H9 (cell line): ENCODE results near the gene QSOX2. TPM values are rescaled to one million over a fixed set of nuclear protein-coding genes. Genes with fewer than 3 reads are reported as not detected.

Source experiments
- DNase-seq: peaks from one replicate; pipeline ENCODE4 v3.0.0-alpha.2; 2017
- H2AFZ ChIP-seq: one replicate; pipeline ENCODE4 v1.6.1; 2013; ENCODE audit warnings: mild to moderate bottlenecking, low read length, control low read depth, moderate library complexity
- H2AK5ac ChIP-seq: 2 replicates; pipeline ENCODE4 v1.6.1; 2013; ENCODE audit warnings: low read length, control low read depth, mixed read lengths; ENCODE audit not compliant: insufficient read length
- H2BK120ac ChIP-seq: one replicate; pipeline ENCODE4 v1.6.1; 2013; ENCODE audit warnings: low read depth, mild to moderate bottlenecking, low read length, control low read depth, inconsistent platforms; ENCODE audit not compliant: poor library complexity, severe bottlenecking
- H2BK12ac ChIP-seq: 2 replicates; pipeline ENCODE4 v1.6.1; 2013; ENCODE audit warnings: low read length, control low read depth, mixed read lengths, low read depth; ENCODE audit not compliant: insufficient read length
- H2BK15ac ChIP-seq: 2 replicates; pipeline ENCODE4 v1.6.1; 2013; ENCODE audit warnings: low read depth, low read length, control low read depth
- H2BK20ac ChIP-seq: one replicate; pipeline ENCODE4 v1.6.1; 2013; ENCODE audit warnings: low read depth, mild to moderate bottlenecking, low read length, control low read depth, inconsistent platforms; ENCODE audit not compliant: poor library complexity, severe bottlenecking
- H2BK5ac ChIP-seq: 2 replicates; pipeline ENCODE4 v1.6.1; 2013; ENCODE audit warnings: low read length, control low read depth, mixed read lengths; ENCODE audit not compliant: insufficient read length
- H3K14ac ChIP-seq: 2 replicates; pipeline ENCODE4 v1.6.1; 2013; ENCODE audit warnings: low read length, control low read depth; ENCODE audit not compliant: insufficient read depth
- H3K18ac ChIP-seq: 2 replicates; pipeline ENCODE4 v1.6.1; 2013; ENCODE audit warnings: low read depth, mild to moderate bottlenecking, mixed read lengths, low read length, control low read depth; ENCODE audit not compliant: insufficient read length
- H3K23ac ChIP-seq: 2 replicates; pipeline ENCODE4 v1.6.1; 2013; ENCODE audit warnings: low read length, control low read depth, mixed read lengths, low read depth; ENCODE audit not compliant: insufficient read length
- H3K23me2 ChIP-seq: 2 replicates; pipeline ENCODE4 v1.6.1; 2013; ENCODE audit warnings: low read depth, mild to moderate bottlenecking, mixed read lengths, low read length, control low read depth; ENCODE audit not compliant: insufficient read length, poor library complexity, severe bottlenecking
- H3K27ac ChIP-seq: 2 replicates; pipeline ENCODE4 v1.5.1; 2013; ENCODE audit warnings: low read length, control low read depth, mixed read lengths, low read depth; ENCODE audit not compliant: insufficient read length
- H3K27me3 ChIP-seq: 2 replicates; pipeline ENCODE4 v1.6.1; 2013; ENCODE audit warnings: low read length, control low read depth, inconsistent platforms; ENCODE audit not compliant: insufficient read depth
- H3K4ac ChIP-seq: 2 replicates; pipeline ENCODE4 v1.6.1; 2013; ENCODE audit warnings: low read depth, mild to moderate bottlenecking, control low read depth, inconsistent platforms, low read length, moderate library complexity
- H3K4me1 ChIP-seq: 2 replicates; pipeline ENCODE4 v1.6.1; 2013; ENCODE audit warnings: low read length, control low read depth, inconsistent platforms; ENCODE audit not compliant: insufficient read depth
- H3K4me2 ChIP-seq: 2 replicates; pipeline ENCODE4 v1.6.1; 2013; ENCODE audit warnings: low read length, control low read depth, mixed read lengths; ENCODE audit not compliant: insufficient read length, insufficient read depth
- H3K56ac ChIP-seq: 2 replicates; pipeline ENCODE4 v1.6.1; 2013; ENCODE audit warnings: low read depth, mild to moderate bottlenecking, mixed read lengths, low read length, control low read depth; ENCODE audit not compliant: insufficient read length
- H3K79me1 ChIP-seq: 2 replicates; pipeline ENCODE4 v1.6.1; 2013; ENCODE audit warnings: low read depth, mild to moderate bottlenecking, moderate library complexity, low read length, control low read depth, inconsistent platforms; ENCODE audit not compliant: insufficient read depth, poor library complexity, severe bottlenecking
- H3K79me2 ChIP-seq: 2 replicates; pipeline ENCODE4 v1.6.1; 2013; ENCODE audit warnings: low read length, control low read depth, inconsistent platforms; ENCODE audit not compliant: insufficient read depth
- H3K9ac ChIP-seq: 2 replicates; pipeline ENCODE4 v1.6.1; 2013; ENCODE audit warnings: low read length, control low read depth, mixed read lengths; ENCODE audit not compliant: insufficient read length; ENCODE audit errors: extremely low read depth
- H3K9me3 ChIP-seq: one replicate; pipeline ENCODE4 v1.6.1; 2013; ENCODE audit warnings: low read depth, low read length, inconsistent platforms; ENCODE audit not compliant: control insufficient read depth
- H3T11ph ChIP-seq: one replicate; pipeline ENCODE4 v1.6.1; 2013; ENCODE audit warnings: mild to moderate bottlenecking, low read length, control low read depth, inconsistent platforms
- H4K20me1 ChIP-seq: one replicate; pipeline ENCODE4 v1.6.1; 2013; ENCODE audit not compliant: control insufficient read depth, insufficient read length, insufficient read depth
- H4K5ac ChIP-seq: 2 replicates; pipeline ENCODE4 v1.6.1; 2013; ENCODE audit warnings: low read depth, mild to moderate bottlenecking, mixed read lengths, low read length, control low read depth; ENCODE audit not compliant: insufficient read length
- H4K8ac ChIP-seq: replicated peaks from 2 replicates; pipeline ENCODE4 v1.6.1; 2013; ENCODE audit warnings: low read length, control low read depth, mixed read lengths, low read depth; ENCODE audit not compliant: insufficient read length
- H4K91ac ChIP-seq: 2 replicates; pipeline ENCODE4 v1.6.1; 2013; ENCODE audit warnings: low read depth, mild to moderate bottlenecking, moderate library complexity, mixed read lengths, low read length, control low read depth; ENCODE audit not compliant: insufficient read length
- H3K27ac Mint-ChIP-seq, 3 experiments: 2 replicates in 2 of 3; 3 replicates in 1 of 3; pipeline ENCODE4 v1.8.0; 2020 to 2021; ENCODE audit warnings: mixed read lengths in 3 of 3, mild to moderate bottlenecking in 1 of 3, moderate library complexity in 1 of 3
- H3K27me3 Mint-ChIP-seq: 2 replicates; pipeline ENCODE4 v1.8.0; 2021; ENCODE audit warnings: low read depth, mild to moderate bottlenecking, moderate library complexity, mixed read lengths
- H3K36me3 Mint-ChIP-seq, 3 experiments: 2 replicates in 2 of 3; 3 replicates in 1 of 3; pipeline ENCODE4 v1.8.0; 2020 to 2021; ENCODE audit warnings: low read depth in 3 of 3, mixed read lengths in 3 of 3; ENCODE audit not compliant: insufficient read depth in 1 of 3
- H3K4me1 Mint-ChIP-seq, 2 experiments: 2 replicates each; pipeline ENCODE4 v1.8.0; 2020; ENCODE audit warnings: mixed read lengths in 2 of 2
- H3K4me3 Mint-ChIP-seq, 2 experiments: 2 replicates in 1 of 2; 3 replicates in 1 of 2; pipeline ENCODE4 v1.8.0; 2020 to 2021; ENCODE audit warnings: mild to moderate bottlenecking in 2 of 2, mixed read lengths in 2 of 2, moderate library complexity in 1 of 2
- H3K9me3 Mint-ChIP-seq, 2 experiments: 2 replicates in 1 of 2; 3 replicates in 1 of 2; pipeline ENCODE4 v1.8.0; 2020; ENCODE audit warnings: mild to moderate bottlenecking in 2 of 2, mixed read lengths in 2 of 2, moderate library complexity in 1 of 2
- CTCF ChIP-seq: fragments of 200-600 bp; sonication (generic); conservative IDR thresholded peaks from 3 replicates; pipeline ENCODE4 v1.8.0; 2021; ENCODE audit warnings: antibody characterized with exemption, mild to moderate bottlenecking
- WGBS: extraction: QIAGEN DNeasy Blood & Tissue Kit; methylation state at CpG from one replicate; pipeline ENCODE4 v1.1.7; 2013; ENCODE audit warnings: missing lambda C conversion rate, low lambda C conversion rate, mixed read lengths; ENCODE audit not compliant: insufficient read length; ENCODE audit errors: extremely low coverage; 5-methylcytosine and 5-hydroxymethylcytosine counted together
- total RNA-seq: library from RNA; stranded (reverse); gene quantifications from 2 replicates; pipeline ENCODE4 v1.2.1, GENCODE V29; 2021

Gene QSOX2
- total RNA-seq, 1 experiment from 2014 or later: 25.8 TPM

- no peak overlapping the region for H2BK20ac ChIP-seq
- no peak overlapping the region for H3K14ac ChIP-seq
- H3K27ac ChIP-seq: no peak overlapping the region
- no peaks in the 10 kb centered on the region for H3K79me1 ChIP-seq
- H2BK15ac ChIP-seq: no peak overlapping the region
- peaks cover 11 to 28% (median 21%) of the 10 kb centered on the region in 3 experiments for H3K36me3 Mint-ChIP-seq
- no peak overlapping the region for H3K9ac ChIP-seq
- H3K27me3 Mint-ChIP-seq: no peaks in the 10 kb centered on the region
- H4K5ac ChIP-seq: no peak overlapping the region
- no peaks in the 10 kb centered on the region for H3K4me1 ChIP-seq
- no peaks in the 10 kb centered on the region for H4K20me1 ChIP-seq
- no peak overlapping the region for H3K23ac ChIP-seq
- no peak overlapping the region for H3T11ph ChIP-seq
- H2BK12ac ChIP-seq: no peak overlapping the region
- H4K8ac ChIP-seq: no peak overlapping the region
- H3K4me2 ChIP-seq: no peak overlapping the region
- WGBS: no CpG with 5 or more reads among the region's 10 CpGs
- peaks cover 4% of the 10 kb centered on the region; the same call in 1 of the 2 replicates for H3K79me2 ChIP-seq
- no peak overlapping the region for H3K4ac ChIP-seq
- no peak for TF ChIP-seq CTCF
- H3K9me3 ChIP-seq: no peaks in the 10 kb centered on the region
- DNase-seq: no peak
- H3K23me2 ChIP-seq: no peaks in the 10 kb centered on the region
- no peaks in the 10 kb centered on the region for H3K9me3 Mint-ChIP-seq
- peak overlapping the region in 2 of 3 experiments; percentile 81 to 94; a peak in 3 of 7 replicates for H3K27ac Mint-ChIP-seq
- no peak overlapping the region for H3K18ac ChIP-seq
- H2BK120ac ChIP-seq: no peak overlapping the region
- H2AK5ac ChIP-seq: no peak overlapping the region
- no peaks in the 10 kb centered on the region for H3K27me3 ChIP-seq
- no peak overlapping the region for H3K56ac ChIP-seq
- H2AFZ ChIP-seq: no peak overlapping the region
- H2BK5ac ChIP-seq: no peak overlapping the region
- H4K91ac ChIP-seq: no peak overlapping the region
- no peak overlapping the region for H3K4me3 Mint-ChIP-seq
- peaks cover 9 to 12% of the 10 kb centered on the region in 2 experiments for H3K4me1 Mint-ChIP-seq
Observed at GRCh38 chr9:136232969-136233368, 12.6 kb downstream of the QSOX2 start.
